Measurements from ENCODE around the gene RPH3AL. TPM values are rescaled to one million over a fixed set of nuclear protein-coding genes. Genes with fewer than 3 reads are reported as not detected.

Gene RPH3AL
- total RNA-seq, 2 experiments from 2014 or later: 2.4 to 2.8 TPM

DNA sequence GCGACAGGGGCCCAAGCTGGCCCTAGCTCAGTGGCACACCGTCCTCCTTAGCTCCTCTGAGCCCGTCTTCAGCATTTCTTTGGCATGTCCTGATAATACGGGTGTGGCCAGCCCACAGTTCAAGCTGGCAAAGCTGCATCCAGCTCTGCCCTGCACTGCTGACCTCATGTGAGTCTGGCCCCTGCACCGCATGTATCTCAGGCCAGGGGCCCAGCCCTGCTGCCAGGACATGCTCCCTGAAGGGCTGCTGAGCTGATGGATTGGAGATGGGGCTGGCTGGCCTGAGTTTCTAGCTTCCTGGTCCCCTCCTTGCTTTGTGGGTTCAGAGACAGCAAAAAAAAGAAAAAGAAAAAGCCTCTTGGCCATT lies 173.6 kb downstream of the RPH3AL start:
- CTCF ChIA-PET: no interaction called here
- TF ChIP-seq, protein P1, sequence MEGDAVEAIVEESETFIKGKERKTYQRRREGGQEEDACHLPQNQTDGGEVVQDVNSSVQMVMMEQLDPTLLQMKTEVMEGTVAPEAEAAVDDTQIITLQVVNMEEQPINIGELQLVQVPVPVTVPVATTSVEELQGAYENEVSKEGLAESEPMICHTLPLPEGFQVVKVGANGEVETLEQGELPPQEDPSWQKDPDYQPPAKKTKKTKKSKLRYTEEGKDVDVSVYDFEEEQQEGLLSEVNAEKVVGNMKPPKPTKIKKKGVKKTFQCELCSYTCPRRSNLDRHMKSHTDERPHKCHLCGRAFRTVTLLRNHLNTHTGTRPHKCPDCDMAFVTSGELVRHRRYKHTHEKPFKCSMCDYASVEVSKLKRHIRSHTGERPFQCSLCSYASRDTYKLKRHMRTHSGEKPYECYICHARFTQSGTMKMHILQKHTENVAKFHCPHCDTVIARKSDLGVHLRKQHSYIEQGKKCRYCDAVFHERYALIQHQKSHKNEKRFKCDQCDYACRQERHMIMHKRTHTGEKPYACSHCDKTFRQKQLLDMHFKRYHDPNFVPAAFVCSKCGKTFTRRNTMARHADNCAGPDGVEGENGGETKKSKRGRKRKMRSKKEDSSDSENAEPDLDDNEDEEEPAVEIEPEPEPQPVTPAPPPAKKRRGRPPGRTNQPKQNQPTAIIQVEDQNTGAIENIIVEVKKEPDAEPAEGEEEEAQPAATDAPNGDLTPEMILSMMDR (IDR thresholded peaks at IDR 0.05): no peak
- peaks cover 41% of the 10 kb centered on the region for H3K27me3 Mint-ChIP-seq

DNA sequence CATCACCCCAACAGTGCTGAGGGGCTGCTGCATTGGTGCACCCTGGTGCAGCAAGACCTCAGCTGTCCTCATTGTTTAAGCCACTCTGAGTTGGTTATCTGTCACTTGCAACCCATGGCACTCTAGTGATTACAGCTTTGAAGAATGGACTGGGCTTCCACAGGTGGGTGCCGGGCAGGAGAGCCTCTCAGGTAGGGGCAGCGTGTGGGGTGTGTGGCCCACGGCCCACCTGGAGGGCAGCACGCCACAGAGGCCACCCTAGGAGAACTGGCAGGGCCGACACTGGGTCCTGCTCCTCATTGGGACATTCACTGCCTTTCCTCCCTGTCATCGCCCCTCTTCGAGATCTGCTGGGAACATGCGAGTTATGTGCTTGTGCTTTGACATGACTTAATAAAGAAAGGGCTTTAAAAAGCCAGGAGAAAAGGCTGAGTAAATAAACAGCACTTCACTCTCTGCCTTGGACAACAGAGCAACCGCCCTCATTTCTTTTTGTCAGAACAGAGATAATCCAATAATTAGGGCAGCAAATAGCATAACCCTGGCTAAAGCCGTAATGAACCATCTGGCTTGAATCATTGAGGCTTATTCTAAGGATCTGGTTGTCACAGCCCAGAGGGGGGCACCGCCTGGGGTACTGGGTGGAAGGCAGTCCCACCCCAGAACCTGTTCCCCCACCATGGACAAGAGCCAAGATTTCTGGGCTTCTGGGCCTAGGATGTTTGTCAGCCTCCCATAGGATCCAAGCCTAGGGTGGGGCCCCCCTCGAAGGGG lies 174.1 kb downstream of the RPH3AL start:
- no peak overlapping the region for H3K27ac Mint-ChIP-seq
- peaks cover 37% of the 10 kb centered on the region for H3K27me3 Mint-ChIP-seq
- no peak for ATAC-seq (ENCODE audit: poor library complexity)
- POLR2A ChIA-PET: no interaction called here
- intact Hi-C loops (cut with DNase I, micrococcal nuclease): no loop called here
- no peak overlapping the region for H3K4me3 ChIP-seq (ENCODE audit: low read length)
- no peaks in the 10 kb centered on the region for H3K9me3 Mint-ChIP-seq
- H3K27me3 ChIP-seq (ENCODE audit: control insufficient read depth in 1 of 2, insufficient read depth in 2 of 2, low read length in 2 of 2): peaks cover 32 to 45% of the 10 kb centered on the region in 2 experiments
- CTCF ChIA-PET: no interaction called here
- H3K27ac ChIP-seq (ENCODE audit: low read depth in 1 of 2, low read length in 2 of 2): no peak overlapping the region
- no peaks in the 10 kb centered on the region for H3K4me1 ChIP-seq (ENCODE audit: insufficient read depth, low read length)
- H3K36me3 Mint-ChIP-seq (ENCODE audit: low read depth): no peaks in the 10 kb centered on the region
- H3K4me3 Mint-ChIP-seq: no peak overlapping the region
- peaks cover 0 to 19% of the 10 kb centered on the region in 2 experiments for H3K9me3 ChIP-seq (ENCODE audit: control insufficient read depth in 1 of 2, insufficient read depth in 1 of 2, low read length in 2 of 2)
- DNase-seq: no peak
- TF ChIP-seq, protein P1 (IDR thresholded peaks at IDR 0.05): no peak
- H3K4me1 Mint-ChIP-seq (ENCODE audit: low read depth): no peaks in the 10 kb centered on the region
- H3K36me3 ChIP-seq (ENCODE audit: insufficient read depth, low read length): no peaks in the 10 kb centered on the region

More for the DNA sequence above, 173.6 kb downstream of the RPH3AL start:
- peaks cover 0 to 19% of the 10 kb centered on the region in 2 experiments for H3K9me3 ChIP-seq (ENCODE audit: control insufficient read depth in 1 of 2, insufficient read depth in 1 of 2, low read length in 2 of 2)
- intact Hi-C loops (cut with DNase I, micrococcal nuclease): no loop called here
- POLR2A ChIA-PET: no interaction called here
- Mint-ChIP-seq H3K4me3 (no peak overlapping the region), H3K9me3 (no peaks in the 10 kb centered on the region), H3K27ac (no peak overlapping the region), H3K4me1 (ENCODE audit: low read depth) (no peaks in the 10 kb centered on the region), H3K36me3 (ENCODE audit: low read depth) (no peaks in the 10 kb centered on the region)
- H3K27me3 ChIP-seq (ENCODE audit: control insufficient read depth in 1 of 2, insufficient read depth in 2 of 2, low read length in 2 of 2): peaks cover 30 to 49% of the 10 kb centered on the region in 2 experiments
- no peak overlapping the region for H3K4me3 ChIP-seq (ENCODE audit: low read length)
- no peaks in the 10 kb centered on the region for H3K4me1 ChIP-seq (ENCODE audit: insufficient read depth, low read length)
- DNase-seq (no peak), ATAC-seq (ENCODE audit: poor library complexity) (no peak)
- no peaks in the 10 kb centered on the region for H3K36me3 ChIP-seq (ENCODE audit: insufficient read depth, low read length)
- no peak overlapping the region for H3K27ac ChIP-seq (ENCODE audit: low read depth in 1 of 2, low read length in 2 of 2)

DNA sequence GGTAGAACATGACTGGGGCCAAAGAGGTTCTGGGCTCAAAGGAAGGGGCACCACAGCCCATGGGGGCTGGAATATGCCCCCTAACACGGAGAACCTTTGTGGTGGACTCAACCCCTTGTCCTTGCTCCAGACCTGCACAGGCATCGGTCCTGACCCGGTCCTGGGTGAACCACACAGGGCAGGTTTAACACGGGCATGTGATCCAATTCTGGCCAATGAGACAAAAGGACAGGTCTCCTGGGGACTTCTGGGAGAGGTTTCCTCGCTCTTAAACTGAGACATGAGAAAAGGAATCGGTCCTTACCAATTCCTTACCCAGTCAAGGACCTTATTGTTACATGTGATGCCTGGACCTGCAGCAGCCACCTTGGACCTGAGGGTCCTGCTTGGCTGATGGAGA lies 174.8 kb downstream of the RPH3AL start:
- peaks cover 29 to 38% of the 10 kb centered on the region in 2 experiments for H3K27me3 ChIP-seq (ENCODE audit: control insufficient read depth in 1 of 2, insufficient read depth in 2 of 2, low read length in 2 of 2)
- peaks cover 0 to 19% of the 10 kb centered on the region in 2 experiments for H3K9me3 ChIP-seq (ENCODE audit: control insufficient read depth in 1 of 2, insufficient read depth in 1 of 2, low read length in 2 of 2)
- H3K36me3 ChIP-seq (ENCODE audit: insufficient read depth, low read length): no peaks in the 10 kb centered on the region
- Mint-ChIP-seq H3K4me1 (ENCODE audit: low read depth) (no peaks in the 10 kb centered on the region), H3K4me3 (no peak overlapping the region), H3K36me3 (ENCODE audit: low read depth) (no peaks in the 10 kb centered on the region), H3K27me3 (peaks cover 32% of the 10 kb centered on the region), H3K9me3 (no peaks in the 10 kb centered on the region), H3K27ac (no peak overlapping the region)
- DNase-seq: no peak
- ChIA-PET POLR2A (no interaction called here), CTCF (no interaction called here)
- TF ChIP-seq, protein P1 (IDR thresholded peaks at IDR 0.05): no peak
- ATAC-seq (ENCODE audit: poor library complexity): no peak
- H3K4me3 ChIP-seq (ENCODE audit: low read length): no peak overlapping the region
- no peak overlapping the region for H3K27ac ChIP-seq (ENCODE audit: low read depth in 1 of 2, low read length in 2 of 2)
- intact Hi-C loops (cut with DNase I, micrococcal nuclease): no loop called here
- H3K4me1 ChIP-seq (ENCODE audit: insufficient read depth, low read length): no peaks in the 10 kb centered on the region
